Measurements from ENCODE around the gene IYD. TPM values are rescaled to one million over a fixed set of nuclear protein-coding genes. Genes with fewer than 3 reads are reported as not detected.

The IYD gene
- total RNA-seq, 2 experiments from 2014 or later: not detected

DNA sequence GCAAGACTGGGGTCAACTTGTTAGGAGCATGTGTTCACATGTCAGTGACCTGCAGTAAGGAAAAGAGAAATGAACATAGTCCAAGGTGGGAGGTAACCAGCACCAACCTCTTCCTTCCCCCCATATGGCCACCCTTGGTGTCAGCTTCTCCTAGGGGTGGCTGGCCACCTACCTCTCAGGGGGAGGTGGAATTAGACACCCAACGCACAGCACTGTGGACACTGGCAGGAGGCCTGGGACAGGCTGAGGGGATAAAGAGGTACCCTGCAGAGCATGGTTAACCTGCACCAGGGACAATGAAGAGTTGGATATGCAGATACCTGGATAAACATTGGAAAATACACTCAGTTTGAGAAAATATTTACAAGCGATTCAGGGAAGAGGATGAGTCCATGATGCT lies 84.5 kb downstream of the IYD start:
- H3K27ac Mint-ChIP-seq: no peak overlapping the region
- H3K27ac ChIP-seq (ENCODE audit: low read depth in 1 of 2, low read length in 2 of 2): no peak overlapping the region
- DNase-seq: no peak
- no peaks in the 10 kb centered on the region for H3K36me3 Mint-ChIP-seq (ENCODE audit: low read depth)
- H3K4me1 ChIP-seq (ENCODE audit: insufficient read depth, low read length): no peaks in the 10 kb centered on the region
- H3K36me3 ChIP-seq (ENCODE audit: insufficient read depth, low read length): no peaks in the 10 kb centered on the region
- ChIA-PET CTCF (no interaction called here), POLR2A (no interaction called here)
- peaks cover 0 to 2% of the 10 kb centered on the region in 2 experiments for H3K27me3 ChIP-seq (ENCODE audit: control insufficient read depth in 1 of 2, insufficient read depth in 2 of 2, low read length in 2 of 2)
- no peaks in the 10 kb centered on the region for H3K27me3 Mint-ChIP-seq
- no peaks in the 10 kb centered on the region for H3K9me3 ChIP-seq (ENCODE audit: control insufficient read depth in 1 of 2, insufficient read depth in 1 of 2, low read length in 2 of 2)
- H3K4me1 Mint-ChIP-seq (ENCODE audit: low read depth): no peaks in the 10 kb centered on the region
- H3K9me3 Mint-ChIP-seq: no peaks in the 10 kb centered on the region
- H3K4me3 ChIP-seq (ENCODE audit: low read length): no peak overlapping the region
- ATAC-seq (ENCODE audit: poor library complexity): no peak
- TF ChIP-seq, protein P1, sequence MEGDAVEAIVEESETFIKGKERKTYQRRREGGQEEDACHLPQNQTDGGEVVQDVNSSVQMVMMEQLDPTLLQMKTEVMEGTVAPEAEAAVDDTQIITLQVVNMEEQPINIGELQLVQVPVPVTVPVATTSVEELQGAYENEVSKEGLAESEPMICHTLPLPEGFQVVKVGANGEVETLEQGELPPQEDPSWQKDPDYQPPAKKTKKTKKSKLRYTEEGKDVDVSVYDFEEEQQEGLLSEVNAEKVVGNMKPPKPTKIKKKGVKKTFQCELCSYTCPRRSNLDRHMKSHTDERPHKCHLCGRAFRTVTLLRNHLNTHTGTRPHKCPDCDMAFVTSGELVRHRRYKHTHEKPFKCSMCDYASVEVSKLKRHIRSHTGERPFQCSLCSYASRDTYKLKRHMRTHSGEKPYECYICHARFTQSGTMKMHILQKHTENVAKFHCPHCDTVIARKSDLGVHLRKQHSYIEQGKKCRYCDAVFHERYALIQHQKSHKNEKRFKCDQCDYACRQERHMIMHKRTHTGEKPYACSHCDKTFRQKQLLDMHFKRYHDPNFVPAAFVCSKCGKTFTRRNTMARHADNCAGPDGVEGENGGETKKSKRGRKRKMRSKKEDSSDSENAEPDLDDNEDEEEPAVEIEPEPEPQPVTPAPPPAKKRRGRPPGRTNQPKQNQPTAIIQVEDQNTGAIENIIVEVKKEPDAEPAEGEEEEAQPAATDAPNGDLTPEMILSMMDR (IDR thresholded peaks at IDR 0.05): no peak
- intact Hi-C loops (cut with DNase I, micrococcal nuclease): no loop called here
- no peak overlapping the region for H3K4me3 Mint-ChIP-seq

Other genes starting within 250 kb of the IYD start
- gene PPP1R14C, start 226.0 kb upstream of the IYD start, total RNA-seq: not detected
- 1 to 10 TPM; 1.5 to 1.8 TPM for gene PLEKHG1, start 230.9 kb downstream of the IYD start, total RNA-seq

All from CD4-positive, alpha-beta T cell (primary cell).